ENCODE measurements around the gene ZNF106. TPM values are rescaled to one million over a fixed set of nuclear protein-coding genes. Genes with fewer than 3 reads are reported as not detected.
A peak's percentile ranks its signal among the peaks of the same experiment; 100 is the strongest.

Gene ZNF106
- total RNA-seq, 1 donor from 2014 or later = 328 TPM

DNA sequence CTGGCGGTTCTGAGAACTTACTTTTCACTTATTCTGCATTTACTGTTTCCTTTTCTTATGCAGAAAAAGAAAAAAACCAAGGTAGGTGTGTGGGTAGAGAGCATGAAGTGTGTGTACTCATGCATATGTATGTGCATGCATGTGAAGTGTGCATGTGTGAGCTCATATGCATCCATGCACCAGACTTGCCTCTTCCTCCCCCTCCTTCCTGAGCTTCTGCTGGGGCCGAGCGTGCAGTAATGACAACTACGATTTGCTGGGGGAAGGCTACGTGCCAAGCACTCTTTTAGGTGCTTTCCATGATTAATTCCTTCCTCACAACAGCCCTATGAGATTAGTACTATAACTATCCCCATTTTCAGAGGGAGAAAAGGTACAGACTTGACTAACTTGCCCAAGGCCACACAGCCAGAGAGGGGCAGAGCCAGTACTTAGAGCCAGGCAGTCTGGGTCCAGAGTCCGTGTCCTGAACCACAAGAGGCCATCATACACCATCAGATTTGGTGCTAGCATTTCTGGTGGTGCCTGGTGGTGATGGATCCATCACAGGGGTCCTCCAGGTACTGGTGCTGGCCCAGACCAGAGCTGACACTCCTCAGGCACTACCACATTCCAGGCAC, 85.0 kb downstream of the ZNF106 start:
- DNase-seq = no peak

DNA sequence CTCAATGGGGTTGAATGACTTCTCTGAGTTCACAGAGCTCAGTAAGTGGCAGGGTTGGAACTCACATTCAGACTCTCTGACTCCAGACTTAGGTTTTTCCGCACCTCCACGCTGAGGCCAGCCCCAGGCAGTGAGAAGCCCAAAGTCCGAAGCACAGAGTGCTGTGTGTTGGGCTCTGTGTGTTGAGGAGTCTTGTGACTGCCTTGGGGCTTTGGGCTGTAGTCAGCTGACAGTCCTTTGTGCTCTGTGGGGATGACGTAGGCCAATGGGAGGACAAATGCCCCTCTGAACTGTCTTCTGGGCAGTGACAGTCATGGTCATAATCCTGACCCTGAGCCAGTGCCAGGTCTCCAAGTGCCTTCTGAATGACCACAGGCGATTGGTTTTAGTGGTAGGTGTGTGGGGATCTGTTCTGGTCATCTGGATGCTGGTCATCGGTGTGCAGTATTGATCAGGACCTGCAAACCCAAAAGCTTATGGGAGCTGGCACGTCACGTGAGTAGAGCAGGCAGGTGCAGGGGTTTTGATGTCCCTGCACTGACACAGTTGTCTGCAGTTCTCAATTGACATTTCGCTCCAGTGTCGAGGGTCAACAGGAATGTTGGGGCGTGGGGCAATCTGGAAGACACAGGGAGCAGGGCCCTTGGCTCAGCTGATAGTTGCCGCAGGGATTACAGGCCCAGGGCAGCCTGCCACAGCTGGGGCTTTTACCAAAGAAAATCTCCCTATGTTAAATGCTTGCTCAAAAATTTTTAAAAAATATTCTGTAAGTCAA, 86.3 kb downstream of the ZNF106 start:
- no peak for DNase-seq

GRCh38 chr15:42403389-42403788, 87.6 kb downstream of the ZNF106 start:
- no peak for DNase-seq

- DNase-seq = no peak
Measured at GRCh38 chr15:42402455-42403205, 88.3 kb downstream of the ZNF106 start.

- DNase-seq = no peak
Measured at GRCh38 chr15:42401544-42402454, 89.1 kb downstream of the ZNF106 start.

DNA sequence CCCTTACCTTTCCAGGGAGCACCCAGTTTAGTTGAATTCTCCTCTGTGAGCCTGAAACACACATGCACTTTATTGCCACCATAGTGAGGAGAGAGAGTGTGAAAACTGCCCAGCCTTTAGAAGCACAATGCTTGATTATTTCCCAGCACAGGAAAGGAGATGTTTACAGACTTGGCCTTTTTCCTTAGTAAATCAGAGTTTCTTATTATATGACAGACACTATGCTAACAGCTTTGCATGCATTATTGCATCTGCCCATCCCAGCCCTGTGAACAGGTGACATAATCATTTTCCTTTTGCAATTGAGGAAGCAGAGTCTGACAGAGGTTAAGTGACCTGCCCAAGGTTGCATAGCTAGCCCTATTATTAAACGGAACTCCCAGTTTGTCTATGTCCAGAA, 95.1 kb downstream of the ZNF106 start:
- DNase-seq = no peak

GRCh38 chr15:42394106-42394505, 96.8 kb downstream of the ZNF106 start:
- no peak for DNase-seq

DNA sequence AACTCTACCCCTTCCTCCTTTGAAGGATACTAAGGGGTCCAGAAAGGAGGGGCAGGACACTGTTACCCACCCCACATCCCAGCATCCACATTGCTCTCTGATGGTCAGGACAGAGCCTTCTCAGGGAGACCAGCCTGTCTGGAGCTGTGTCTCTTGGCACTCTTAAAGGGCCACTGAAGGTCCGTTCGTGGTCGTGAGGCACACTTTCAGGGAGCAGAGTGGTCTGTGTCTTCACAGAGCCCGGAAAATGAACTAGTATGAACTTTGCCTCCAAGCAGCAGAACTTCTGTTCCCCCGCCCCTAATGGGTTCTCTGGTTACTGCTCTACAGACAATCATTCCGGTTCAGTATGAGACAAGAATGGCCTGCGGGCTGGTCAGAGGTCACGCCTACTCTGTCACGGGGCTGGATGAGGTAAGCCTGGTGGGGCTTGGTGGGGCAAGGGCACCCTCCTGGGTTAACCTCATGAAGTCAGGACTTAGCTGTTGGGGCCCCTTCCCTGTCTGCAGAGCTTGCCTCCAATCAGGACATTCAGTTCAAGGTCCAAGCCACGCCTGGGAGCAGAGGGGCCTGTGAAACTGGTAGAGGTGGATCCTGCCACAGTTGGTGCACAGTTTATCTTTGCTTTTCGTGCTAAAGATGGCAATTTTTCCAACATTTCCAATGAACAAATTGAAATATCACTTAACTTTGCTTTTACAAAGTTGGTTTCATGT, 98.5 kb downstream of the ZNF106 start:
- no peak for DNase-seq

DNA sequence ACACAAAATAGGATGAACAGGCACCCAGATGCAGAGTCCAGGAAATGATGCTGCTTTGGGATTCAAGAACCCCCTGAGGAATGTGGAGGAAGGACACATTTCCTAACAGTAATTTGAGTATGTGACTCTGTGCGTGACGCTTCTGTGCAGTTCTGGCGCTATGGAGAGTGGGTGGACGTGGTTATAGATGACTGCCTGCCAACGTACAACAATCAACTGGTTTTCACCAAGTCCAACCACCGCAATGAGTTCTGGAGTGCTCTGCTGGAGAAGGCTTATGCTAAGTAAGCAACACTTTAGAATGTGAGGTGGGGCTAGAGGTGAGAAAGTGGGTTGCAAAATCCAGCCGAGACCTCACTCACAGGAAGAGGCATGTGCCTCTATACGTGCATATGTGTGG, 103.3 kb downstream of the ZNF106 start:
- DNase-seq = no peak

DNA sequence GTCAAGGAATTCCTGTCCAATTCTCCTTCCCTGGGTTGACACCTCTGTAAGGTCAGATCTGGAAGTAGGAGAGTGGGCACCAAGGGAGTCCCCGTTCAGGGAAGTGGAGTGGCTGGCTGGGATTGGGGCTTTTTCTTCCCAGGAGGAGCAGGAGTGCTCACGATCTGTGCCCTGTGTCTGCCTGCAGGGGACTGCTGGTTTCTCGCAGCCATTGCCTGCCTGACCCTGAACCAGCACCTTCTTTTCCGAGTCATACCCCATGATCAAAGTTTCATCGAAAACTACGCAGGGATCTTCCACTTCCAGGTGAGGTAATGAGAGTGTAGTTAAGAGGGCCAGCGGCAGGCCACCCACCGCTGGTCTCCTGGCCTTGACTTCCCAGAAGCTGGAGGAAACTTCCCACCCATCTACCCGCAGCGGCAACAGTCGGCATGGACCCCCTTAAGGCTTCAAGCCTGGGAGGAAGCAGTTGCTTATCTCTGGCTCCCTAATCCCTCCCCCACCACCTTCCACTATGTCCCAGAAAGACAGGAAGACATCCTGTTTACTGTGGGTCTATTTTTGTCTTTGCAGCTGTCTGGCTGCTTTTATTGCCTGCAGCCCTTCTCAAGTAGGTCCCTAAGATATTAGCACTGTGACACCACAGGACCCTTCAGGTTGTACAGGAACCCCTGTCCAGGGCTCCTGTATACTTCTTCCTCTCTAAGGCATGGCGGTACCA, 104.8 kb downstream of the ZNF106 start:
- DNase-seq = peak; percentile 53

DNA sequence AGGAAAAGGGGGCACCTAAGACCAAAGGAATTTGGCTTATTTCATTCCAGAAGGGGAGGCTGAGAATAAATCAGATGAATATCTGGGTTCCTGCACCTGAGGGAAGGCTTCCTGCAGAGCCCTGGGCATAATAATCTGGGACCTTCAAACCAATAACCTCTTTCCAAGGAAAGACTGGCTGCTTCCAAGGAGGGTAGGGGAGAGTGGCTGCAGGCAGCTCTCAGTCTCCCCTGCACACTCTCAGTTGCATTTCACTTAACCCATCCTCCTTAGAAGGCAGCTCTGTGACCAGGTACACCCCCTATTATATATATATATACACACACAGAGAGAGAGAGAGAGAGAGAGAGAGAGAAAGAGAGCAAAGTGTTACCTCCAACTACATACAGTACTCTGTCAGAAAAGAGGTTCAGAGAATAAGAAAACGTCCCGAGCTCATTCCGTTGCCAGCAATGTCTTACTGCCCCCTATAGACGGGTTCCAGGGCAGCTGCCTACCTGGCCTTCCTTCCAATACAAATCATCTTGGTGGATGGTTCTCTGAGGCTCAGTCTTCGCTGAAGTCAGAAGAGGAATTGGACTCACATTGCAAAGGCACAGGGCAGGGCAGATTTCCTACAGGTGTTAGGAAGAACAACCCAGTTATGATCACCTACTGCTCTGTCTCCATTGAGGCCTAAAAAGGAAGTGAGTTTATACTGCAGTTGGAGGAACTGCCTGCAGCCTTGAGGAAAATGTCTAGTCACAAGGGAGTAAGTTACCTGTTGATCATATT, 105.5 kb downstream of the ZNF106 start:
- peak; percentile 49 for DNase-seq

GRCh38 chr15:42384597-42384996, 106.3 kb downstream of the ZNF106 start:
- no peak for DNase-seq

DNA sequence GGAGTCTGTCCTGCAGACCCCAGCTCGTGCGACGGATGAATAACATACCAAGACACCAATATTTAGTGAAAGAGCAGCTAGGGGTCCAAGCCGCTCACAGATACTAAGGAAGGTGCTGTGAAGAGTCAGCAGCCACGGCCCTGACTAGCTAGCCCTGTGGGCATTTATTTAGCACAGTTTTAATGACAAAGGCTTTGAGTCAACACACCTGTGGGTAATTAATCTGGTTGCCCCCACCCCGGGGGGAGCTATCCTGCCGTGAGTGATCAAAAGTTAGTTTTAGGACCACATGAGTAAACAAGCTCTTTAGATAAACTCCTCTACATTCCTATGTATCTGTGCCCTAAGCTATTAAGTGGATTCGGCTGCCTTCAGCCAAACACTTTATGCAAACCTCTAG, 112.9 kb downstream of the ZNF106 start:
- no peak for DNase-seq

- no peak for DNase-seq
Measured at GRCh38 chr15:42375941-42376340, 115.0 kb downstream of the ZNF106 start.

GRCh38 chr15:42375252-42375651, 115.7 kb downstream of the ZNF106 start:
- no peak for DNase-seq

GRCh38 chr15:42374810-42375209, 116.1 kb downstream of the ZNF106 start:
- DNase-seq = no peak

GRCh38 chr15:42373936-42374335, 117.0 kb downstream of the ZNF106 start:
- no peak for DNase-seq

DNA sequence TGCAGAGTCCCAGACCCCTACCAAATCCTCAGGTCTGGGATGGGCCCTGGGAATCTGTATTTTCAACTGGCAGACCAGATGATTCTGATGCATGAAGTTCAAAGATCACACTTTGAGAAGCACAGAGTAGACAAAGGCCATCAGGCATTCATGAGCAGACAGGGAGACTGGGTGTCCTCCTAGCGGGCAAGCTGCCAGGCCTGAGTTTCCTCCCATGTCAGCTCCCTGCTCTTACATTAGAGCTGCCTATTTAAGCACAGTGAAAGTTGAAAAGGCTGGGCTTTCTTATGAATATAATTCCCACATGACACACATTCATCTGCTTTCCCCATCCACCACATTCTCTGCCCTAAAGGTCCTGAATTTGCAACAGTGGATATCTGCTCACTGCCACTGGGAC, 117.7 kb downstream of the ZNF106 start:
- peak; percentile 29 for DNase-seq

DNA sequence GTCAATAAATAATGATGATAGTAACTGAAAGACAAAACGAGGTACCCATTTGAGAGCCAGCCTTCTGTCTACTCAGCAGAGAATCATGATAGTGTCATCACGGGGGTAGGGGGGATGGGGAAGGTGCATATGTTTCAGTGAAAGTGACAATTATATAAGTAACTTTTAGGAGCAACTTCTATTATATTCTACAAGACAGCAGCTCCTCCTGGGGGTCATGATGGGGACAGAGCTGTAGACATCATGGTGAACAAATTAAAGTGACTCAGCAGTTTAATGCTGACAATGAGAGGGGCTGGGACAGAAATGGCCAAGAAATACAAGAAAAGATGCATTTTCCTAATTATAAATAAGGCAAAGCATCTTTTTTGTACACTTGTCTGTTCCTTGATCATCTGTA, 119.8 kb downstream of the ZNF106 start:
- DNase-seq = no peak

- DNase-seq = no peak
Measured at GRCh38 chr15:42368096-42368495, 122.8 kb downstream of the ZNF106 start.
